Medulla oblongata (tissue), 1 donor: Measurements from ENCODE around the gene SH2D3C.

Experiments used
- DNase-seq: peaks from one replicate; pipeline ENCODE4 v3.0.0-alpha.2; 2015; ENCODE audit errors: extremely low spot score

Gene SH2D3C

DNA sequence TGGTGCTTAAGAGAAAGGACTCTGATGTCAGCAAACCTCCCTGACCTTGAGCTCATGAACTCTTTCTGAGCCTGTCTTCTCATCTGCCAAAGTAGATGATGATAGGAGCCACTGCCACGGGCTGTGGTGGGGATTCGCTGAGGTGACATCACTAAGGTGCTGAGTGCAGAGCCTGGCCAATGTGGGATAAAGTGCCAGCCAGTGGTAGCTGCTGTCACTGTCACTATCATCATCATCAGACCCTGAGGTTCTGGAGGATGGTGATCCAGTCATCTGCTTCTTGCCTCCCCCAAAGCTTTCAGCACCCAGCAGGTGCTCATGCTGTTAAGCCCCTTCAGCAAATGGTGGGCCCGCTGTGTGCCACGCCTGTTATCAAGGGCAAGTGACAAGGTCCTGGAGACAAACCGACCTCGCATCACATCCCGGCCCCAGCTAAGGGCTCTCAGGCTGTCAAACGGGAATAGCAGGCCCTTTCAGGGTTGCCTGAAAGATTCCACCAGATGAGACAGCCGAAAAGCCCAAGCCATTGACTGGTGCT is 30.6 kb upstream of the SH2D3C start:
- DNase-seq = no peak

DNA sequence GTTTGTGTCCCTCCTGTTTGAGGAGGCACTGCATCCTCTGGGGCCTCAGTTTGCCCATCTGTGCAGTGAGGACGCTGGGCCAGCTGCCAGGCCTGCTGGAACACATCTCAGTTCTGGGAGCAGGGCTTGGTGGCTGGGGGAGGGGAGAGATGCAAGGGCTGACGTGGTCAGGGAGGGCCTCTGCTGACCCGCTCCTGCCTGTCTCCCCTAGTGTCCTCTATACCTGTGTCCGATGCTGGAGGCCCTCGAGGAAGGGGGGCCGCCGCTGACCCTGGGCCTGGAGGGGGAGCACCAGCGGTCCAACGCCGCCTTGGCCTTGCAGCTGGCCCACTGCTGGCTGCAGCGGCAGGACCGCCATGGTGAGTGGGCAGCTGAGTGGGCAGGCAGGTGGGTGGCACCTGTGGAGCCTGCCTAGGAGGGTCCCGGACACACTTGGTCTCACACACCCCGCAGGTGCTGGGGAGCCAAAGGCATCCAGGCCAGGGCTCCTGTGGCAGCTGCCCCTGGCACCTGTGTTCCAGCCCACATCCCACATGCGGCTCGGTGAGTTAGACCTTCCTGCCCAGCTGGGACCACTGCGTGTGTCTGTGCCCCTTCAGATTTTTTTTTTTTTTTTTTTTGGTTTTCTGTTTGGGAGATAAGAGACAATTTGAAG is 30.0 kb upstream of the SH2D3C start:
- no peak for DNase-seq

DNA sequence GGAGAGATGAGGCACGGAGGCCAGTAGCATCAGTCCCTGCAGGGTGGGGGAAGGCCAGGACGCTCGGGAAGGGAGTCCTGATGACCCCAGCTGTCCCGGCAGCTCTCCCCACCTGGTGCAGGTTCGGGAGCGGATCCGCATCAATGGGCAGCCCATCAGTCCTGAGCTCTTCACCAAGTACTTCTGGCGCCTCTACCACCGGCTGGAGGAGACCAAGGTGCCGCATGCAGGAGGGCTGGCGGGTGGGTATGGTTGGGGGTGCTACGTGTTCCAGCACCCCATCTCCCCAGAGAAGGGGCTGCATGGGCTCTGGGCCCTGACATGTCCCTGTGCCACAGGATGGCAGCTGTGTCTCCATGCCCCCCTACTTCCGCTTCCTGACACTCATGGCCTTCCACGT is 28.4 kb upstream of the SH2D3C start:
- DNase-seq = no peak

DNA sequence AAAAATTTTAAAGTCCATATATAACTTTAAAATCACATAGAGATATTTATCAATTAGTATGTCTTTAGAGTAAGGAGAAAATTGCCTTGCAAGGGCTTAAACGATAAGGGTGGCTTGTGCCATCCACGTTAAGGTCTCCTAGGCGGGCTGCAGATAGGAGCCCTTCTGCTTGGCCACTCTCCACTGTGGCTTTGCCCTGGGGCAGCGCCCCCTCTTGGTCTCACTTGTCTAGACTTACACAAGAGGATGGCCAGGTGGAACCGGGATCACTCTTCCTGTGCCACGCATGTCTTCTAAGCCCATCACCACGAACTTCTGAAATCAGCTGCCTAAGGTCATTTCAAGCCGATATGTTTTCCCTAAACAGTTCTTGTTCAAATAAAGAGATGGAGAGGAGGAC is 27.2 kb upstream of the SH2D3C start:
- no peak for DNase-seq

DNA sequence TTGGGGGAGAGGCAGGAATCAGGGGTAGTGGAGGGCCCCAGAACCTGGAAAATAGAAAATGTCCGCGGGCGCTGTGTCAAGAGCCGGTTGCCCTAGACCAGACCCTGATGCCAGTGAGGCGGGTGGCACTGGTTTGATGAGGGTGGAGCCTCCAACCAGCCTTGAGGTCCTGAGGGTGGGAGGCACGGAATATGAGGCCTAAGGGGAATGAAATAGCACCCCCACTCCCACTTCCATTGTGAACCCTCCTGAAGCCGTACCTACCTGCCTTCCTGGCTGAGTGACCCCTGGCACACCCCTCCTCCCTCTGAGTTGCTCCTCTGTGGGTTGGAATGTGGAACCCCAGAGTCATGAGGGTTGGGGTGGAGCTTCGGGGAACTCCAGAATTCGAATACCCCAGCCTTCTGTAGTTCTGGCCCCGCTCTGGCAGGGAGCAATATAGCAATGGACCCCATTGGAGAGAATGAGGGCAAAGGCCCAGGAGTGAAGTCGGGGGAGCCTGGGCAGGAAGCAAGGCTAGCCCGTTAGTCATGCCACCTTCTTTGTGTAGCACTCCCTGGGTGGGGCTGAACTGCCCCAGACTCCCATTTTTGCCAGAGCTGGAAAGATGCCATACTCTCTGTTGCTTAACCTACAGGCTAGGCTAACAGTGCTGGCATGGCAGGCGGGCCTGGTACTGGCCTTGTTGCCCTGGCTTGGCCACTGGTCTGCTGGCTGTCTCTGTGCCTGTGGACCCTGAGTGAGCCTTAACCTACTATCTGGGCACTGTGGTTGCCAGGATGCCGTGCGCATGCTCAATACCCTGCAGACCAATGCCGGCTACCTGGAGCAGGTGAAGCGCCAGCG is 25.3 kb upstream of the SH2D3C start:
- DNase-seq = no peak

DNA sequence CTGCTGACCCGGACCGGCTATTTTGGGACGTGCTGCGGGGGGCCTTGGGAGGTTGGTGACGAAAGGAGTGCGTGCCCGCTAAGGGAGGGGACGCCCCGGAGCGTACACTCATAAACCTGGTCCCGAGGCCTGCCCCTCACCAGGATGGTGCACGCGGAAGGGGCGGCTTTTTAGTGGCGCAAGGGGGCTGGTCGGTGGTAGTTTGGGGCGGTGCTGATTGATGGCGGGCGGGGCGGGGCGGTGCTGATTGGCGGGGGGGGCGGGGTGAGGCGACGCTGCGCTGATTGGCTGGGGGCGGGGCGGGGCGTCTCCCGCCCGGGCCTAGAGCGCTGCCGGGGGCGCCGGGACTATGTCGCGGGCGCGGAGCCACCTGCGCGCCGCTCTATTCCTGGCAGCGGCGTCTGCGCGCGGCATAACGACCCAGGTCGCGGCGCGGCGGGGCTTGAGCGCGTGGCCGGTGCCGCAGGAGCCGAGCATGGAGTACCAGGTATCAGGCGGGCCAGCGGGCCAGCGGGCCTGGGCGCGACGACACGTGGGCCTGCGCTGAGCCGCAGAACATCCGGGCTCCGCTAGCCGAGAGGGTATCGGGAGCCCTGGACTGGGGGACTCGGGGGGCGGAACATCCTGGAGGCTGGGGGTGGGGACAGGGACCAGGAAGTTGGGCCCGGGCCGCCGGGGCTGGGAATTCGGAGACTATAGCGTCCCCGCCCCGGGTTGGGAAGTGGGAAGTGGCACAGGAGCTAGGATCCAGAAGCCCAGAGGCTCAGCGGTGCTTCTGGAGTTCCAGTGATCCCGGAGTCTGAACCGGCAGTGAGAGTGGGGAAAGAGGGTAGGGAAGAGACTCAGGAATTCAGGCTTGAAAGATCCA is 24.3 kb upstream of the SH2D3C start, which contains the start of gene FPGS:
Gene FPGS (plus strand): TSS at position 307 of the 868 bp plus-strand sequence. CDS start 43 bp downstream, at position 350.
- peak; percentile 85 for DNase-seq

DNA sequence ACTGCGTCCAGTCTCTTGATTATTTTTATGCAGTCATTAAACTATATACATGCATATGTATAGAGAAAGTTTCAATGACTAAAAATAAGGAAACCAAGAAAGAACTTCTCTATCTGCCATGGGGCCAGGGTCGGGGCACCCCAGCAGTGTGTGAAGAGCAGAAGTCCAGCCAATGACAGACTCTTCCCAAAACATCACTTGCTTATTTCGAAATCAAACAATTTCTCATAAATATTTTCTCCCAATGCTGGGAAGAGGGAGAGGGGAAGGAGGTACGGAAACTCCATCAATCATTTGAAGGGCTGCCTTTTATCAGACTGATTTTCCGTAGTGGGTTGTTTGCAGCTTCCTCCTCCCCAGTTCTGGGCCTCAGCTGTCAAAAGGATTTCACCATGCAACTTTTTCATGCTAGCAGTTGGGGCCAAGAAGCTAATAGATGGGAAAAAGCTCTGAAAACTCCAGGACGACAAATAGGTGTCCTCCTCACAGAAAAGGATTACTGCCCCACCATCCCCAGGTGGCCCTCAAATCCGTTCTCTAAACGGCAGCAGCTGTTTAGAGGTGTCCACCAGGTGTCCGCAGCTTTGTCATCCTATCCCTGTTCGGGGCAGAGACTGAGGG is 23.6 kb upstream of the SH2D3C start:
- DNase-seq = peak; percentile 40

DNA sequence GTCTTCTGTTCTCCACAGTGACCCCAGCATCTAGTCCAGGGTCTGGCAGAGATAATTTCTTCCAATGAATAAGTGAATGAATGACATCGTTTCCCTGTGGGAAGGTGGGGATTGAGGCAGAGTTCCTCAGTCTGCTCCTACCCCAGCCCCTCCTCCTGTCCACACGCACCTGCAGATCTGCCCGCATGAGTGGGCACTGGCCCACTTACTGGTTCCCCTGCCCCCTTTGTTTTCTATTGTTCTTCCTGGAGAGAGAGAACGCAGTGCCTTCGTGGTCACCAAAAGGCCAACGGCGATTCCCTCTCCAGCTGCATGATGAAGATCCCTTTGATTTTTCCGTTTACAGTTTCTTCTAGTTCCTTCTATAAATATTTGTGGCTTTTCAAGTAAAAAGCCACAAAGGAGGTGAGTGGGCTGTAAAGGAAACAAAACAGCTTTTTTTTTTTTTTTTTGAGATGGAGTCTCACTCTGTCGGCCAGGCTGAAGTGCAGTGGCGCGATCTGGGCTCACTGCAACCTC is 18.4 kb upstream of the SH2D3C start:
- DNase-seq = no peak

DNA sequence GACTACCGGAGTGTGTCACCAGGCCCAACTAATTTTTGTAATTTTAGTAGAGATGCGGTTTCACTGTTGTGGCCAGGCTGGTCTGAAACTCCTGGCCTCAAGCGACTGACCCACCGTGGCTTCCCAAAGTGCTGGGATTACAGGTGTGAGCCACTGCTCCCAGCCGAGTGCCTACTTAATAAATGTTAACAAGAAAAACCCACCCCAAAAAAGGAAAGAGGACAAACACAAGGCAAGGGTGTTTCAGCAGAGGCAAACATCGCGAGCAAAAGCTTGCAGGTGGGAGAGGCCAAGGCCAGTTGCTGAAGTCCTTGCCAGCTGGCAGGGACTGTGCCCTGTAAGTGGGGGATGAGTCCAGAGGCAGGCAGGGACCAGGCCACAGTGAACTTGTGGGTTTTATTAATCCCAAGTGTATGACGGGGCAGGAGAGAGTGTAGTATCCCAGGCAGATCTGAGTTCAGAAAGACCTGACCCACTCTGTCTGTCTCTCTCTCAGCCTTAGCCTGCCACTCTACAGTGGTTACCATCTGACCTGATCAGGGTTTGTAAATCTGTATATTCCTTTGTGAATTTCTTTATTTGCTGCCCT is 17.9 kb upstream of the SH2D3C start:
- no peak for DNase-seq

DNA sequence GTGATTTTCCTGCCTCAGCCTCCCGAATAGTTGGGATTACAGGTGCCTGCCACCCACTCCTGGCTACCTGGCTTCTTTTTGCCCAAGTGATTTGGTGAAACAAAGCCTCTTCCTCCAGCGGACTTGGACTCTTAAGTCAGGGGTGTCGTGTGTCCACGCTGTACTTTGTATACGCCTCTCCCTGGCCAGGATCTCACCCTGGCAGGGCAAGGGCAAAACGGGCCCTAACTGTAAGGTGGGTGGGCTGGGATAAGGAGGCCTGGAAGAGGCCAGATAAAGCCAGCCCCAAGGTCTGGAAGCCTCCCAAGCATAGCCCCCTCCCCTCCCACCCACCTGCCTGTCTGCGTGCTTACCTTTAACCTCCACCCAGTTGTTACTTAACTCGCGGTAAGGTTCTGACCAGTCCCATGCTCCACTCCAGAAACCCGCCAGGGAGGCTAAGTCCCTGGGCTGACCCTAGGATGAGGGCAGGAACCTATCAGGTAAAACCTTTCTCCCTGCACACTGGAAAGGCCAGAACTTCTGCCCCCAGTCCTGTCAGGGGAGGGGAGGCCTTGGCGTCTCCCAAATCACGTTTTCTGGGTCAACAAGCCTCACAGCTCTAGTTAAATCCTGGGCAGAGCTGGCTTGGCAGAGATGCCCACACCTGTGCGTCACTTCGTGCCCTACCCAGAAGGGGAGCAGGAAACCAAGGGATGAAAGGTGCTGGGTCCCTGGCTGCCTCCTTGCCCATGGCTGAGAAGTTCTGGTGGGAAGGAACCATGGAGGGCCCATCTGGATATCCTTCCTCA is 15.7 kb upstream of the SH2D3C start:
- DNase-seq = no peak

DNA sequence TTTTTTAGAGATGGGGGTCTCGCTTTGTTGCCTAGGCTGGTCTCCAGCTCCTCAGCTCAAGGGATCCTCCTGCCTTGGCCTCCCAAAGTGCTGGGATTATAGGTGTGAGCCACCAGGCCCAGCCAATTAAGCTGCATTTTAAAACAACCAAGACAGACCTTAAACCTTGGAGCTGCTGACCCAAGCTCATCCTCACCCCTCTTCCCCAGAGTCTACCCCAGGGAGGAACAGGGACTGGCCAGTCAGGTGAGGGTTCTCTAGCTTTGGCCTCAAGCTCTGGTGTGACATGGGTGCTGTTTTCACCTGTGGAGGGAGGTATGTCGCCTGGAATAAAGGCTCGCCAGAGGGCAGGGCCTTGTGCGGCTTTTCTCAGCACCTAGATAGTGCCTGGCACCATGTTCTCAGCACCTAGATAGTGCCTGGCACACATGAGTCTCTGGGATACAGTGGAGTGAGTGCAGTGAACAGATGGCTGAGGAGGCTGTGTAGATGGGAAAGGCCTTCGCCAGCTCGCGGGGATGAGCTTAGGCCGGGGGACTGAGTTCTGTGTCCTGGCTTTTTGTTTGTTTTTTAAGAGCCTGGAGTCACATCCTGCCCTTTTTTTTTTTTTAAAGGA is 14.7 kb upstream of the SH2D3C start:
- DNase-seq = no peak

DNA sequence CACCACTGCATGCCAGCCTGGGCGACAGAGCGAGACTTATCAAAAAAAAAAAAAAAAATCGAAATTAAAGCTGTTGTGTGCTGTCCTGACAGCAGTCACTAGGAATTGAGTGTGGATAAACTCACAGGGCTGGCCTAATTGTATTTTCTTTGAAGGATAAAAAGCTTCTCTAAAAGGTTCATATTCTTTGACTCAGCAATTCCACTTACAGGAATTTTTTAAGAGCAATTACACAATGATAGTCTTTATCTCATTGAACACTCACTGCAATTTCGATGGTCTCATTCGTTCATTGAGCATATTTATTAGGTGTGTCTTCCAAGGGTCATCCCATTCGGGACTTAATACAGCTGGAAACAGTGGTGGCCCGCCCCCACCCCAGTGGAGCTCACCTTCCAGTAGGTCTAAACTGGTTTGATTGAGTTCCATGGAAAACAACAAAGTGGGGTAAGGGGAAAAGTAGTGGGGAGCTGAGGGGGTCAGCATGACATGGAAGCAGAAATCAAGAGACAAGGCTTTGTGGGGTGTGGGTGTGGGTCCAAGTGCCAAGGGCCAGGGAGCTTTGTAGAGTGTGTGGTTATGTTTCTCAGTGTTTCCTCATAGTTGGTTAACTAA is 14.1 kb upstream of the SH2D3C start:
- no peak for DNase-seq

DNA sequence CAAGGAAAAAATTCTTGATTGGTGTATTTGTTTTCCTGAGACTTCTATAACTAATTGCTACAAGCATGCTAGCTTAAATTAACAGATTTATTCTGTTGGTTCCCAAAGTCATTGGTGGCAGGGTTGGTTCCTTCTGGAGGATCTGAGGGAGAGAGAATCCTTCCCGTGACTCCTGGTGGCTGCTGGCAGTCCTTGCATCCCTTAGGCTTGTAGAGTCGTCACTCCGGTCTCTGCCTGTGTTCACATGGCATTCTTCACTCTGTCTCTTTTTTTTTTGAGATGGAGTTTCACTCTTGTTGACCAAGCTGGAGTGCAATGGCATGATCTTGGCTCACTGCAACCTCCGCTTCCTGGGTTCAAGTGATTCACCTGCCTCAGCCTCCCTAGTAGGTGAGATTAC is 12.6 kb upstream of the SH2D3C start:
- DNase-seq = no peak

DNA sequence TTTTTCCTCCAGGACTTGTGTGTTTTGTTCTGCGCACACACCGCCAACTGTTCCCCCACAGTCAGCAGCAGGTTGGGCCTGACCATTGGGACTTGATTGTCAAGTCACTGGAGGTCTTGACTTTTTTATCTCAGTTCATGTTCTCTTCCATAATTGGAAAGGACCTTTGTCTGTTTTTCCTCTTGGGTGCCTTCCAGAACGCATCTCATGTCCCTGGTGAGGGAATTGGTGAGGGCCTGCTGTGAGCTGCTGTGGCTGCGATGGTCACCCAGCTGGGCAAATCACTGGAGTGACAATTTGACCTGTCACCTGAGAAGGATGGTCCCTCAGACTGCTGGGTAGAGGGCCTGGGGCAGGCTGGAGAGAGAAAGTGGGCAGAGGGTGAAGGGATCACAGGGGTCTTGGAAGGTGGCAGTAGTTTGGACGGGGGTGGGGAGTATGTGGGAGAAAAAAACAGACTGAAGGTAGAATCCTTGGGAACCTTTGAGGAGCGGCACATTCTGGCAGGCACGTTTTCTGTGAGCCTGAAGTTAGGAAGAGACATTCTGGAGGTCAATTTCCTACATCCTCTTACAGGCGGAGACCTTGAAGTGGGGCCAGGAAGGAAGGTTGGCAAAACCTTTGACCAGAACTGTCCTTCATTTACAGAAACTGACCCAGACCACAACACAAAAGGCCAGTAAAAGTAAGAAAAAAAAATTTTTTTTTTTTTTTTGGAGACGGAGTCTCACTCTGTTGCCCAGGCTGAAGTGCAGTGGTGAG is 11.8 kb upstream of the SH2D3C start:
- no peak for DNase-seq

DNA sequence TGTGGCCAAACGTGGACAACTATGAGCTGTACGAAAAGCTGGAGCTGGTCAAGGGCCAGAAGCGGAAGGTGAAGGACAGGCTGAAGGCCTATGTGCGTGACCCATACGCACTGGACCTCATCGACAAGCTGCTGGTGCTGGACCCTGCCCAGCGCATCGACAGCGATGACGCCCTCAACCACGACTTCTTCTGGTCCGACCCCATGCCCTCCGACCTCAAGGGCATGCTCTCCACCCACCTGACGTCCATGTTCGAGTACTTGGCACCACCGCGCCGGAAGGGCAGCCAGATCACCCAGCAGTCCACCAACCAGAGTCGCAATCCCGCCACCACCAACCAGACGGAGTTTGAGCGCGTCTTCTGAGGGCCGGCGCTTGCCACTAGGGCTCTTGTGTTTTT is 10.7 kb upstream of the SH2D3C start:
- DNase-seq = no peak

DNA sequence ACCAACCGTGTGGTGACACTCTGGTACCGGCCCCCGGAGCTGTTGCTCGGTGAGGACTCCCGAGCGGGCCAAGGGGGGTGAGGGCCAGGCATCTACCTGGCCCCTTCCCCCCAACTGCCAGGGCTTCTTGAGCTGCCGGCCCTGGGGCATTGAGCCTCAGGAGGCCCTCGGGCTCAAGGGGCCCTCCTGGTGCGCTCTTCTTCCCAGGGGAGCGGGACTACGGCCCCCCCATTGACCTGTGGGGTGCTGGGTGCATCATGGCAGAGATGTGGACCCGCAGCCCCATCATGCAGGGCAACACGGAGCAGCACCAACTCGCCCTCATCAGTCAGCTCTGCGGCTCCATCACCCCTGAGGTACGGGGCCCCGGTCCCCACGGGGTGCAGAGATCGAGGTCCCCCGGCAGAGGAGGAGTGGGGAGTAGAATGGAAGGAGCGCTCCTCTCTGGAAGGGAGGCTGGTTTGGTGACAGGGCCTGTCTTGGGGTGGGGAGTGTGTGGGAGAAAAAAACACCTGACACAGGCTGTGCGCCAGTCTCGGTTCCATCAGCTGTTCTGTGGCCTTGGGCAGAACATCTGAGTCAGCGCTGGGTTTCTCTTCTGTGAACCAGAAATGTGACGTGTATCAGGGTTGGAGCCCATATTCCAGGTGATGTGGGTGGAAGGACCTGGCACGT is 10.0 kb upstream of the SH2D3C start:
- no peak for DNase-seq

DNA sequence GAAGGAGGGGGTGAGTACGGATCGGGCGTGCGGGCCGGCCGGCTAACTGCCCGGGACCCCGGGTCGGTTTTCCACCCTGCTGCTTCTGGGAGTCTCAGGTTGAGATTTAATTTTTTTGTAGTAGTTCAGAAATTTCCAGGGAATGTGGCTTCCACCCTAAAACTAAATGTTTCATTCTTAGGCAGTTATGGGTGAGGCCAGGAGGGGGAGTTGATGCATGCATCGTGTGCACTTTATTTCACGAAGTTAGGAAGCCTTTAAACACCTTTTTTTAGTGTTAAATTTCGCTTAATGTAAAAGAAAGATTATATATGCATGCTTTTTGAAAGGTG is 8.3 kb upstream of the SH2D3C start:
- DNase-seq = no peak
